H9 (cell line): Measurements from ENCODE around the gene SLC35F3. TPM values are rescaled to one million over a fixed set of nuclear protein-coding genes. Genes with fewer than 3 reads are reported as not detected.

Source experiments
- DNase-seq: peaks from one replicate; pipeline ENCODE4 v3.0.0-alpha.2; 2017
- H2AFZ ChIP-seq: one replicate; pipeline ENCODE4 v1.6.1; 2013; ENCODE audit warnings: mild to moderate bottlenecking, low read length, control low read depth, moderate library complexity
- H2AK5ac ChIP-seq: 2 replicates; pipeline ENCODE4 v1.6.1; 2013; ENCODE audit warnings: low read length, control low read depth, mixed read lengths; ENCODE audit not compliant: insufficient read length
- H2BK120ac ChIP-seq: one replicate; pipeline ENCODE4 v1.6.1; 2013; ENCODE audit warnings: low read depth, mild to moderate bottlenecking, low read length, control low read depth, inconsistent platforms; ENCODE audit not compliant: poor library complexity, severe bottlenecking
- H2BK12ac ChIP-seq: 2 replicates; pipeline ENCODE4 v1.6.1; 2013; ENCODE audit warnings: low read length, control low read depth, mixed read lengths, low read depth; ENCODE audit not compliant: insufficient read length
- H2BK15ac ChIP-seq: 2 replicates; pipeline ENCODE4 v1.6.1; 2013; ENCODE audit warnings: low read depth, low read length, control low read depth
- H2BK20ac ChIP-seq: one replicate; pipeline ENCODE4 v1.6.1; 2013; ENCODE audit warnings: low read depth, mild to moderate bottlenecking, low read length, control low read depth, inconsistent platforms; ENCODE audit not compliant: poor library complexity, severe bottlenecking
- H2BK5ac ChIP-seq: 2 replicates; pipeline ENCODE4 v1.6.1; 2013; ENCODE audit warnings: low read length, control low read depth, mixed read lengths; ENCODE audit not compliant: insufficient read length
- H3K14ac ChIP-seq: 2 replicates; pipeline ENCODE4 v1.6.1; 2013; ENCODE audit warnings: low read length, control low read depth; ENCODE audit not compliant: insufficient read depth
- H3K18ac ChIP-seq: 2 replicates; pipeline ENCODE4 v1.6.1; 2013; ENCODE audit warnings: low read depth, mild to moderate bottlenecking, mixed read lengths, low read length, control low read depth; ENCODE audit not compliant: insufficient read length
- H3K23ac ChIP-seq: 2 replicates; pipeline ENCODE4 v1.6.1; 2013; ENCODE audit warnings: low read length, control low read depth, mixed read lengths, low read depth; ENCODE audit not compliant: insufficient read length
- H3K23me2 ChIP-seq: 2 replicates; pipeline ENCODE4 v1.6.1; 2013; ENCODE audit warnings: low read depth, mild to moderate bottlenecking, mixed read lengths, low read length, control low read depth; ENCODE audit not compliant: insufficient read length, poor library complexity, severe bottlenecking
- H3K27ac ChIP-seq: 2 replicates; pipeline ENCODE4 v1.5.1; 2013; ENCODE audit warnings: low read length, control low read depth, mixed read lengths, low read depth; ENCODE audit not compliant: insufficient read length
- H3K27me3 ChIP-seq: 2 replicates; pipeline ENCODE4 v1.6.1; 2013; ENCODE audit warnings: low read length, control low read depth, inconsistent platforms; ENCODE audit not compliant: insufficient read depth
- H3K4ac ChIP-seq: 2 replicates; pipeline ENCODE4 v1.6.1; 2013; ENCODE audit warnings: low read depth, mild to moderate bottlenecking, control low read depth, inconsistent platforms, low read length, moderate library complexity
- H3K4me1 ChIP-seq: 2 replicates; pipeline ENCODE4 v1.6.1; 2013; ENCODE audit warnings: low read length, control low read depth, inconsistent platforms; ENCODE audit not compliant: insufficient read depth
- H3K4me2 ChIP-seq: 2 replicates; pipeline ENCODE4 v1.6.1; 2013; ENCODE audit warnings: low read length, control low read depth, mixed read lengths; ENCODE audit not compliant: insufficient read length, insufficient read depth
- H3K56ac ChIP-seq: 2 replicates; pipeline ENCODE4 v1.6.1; 2013; ENCODE audit warnings: low read depth, mild to moderate bottlenecking, mixed read lengths, low read length, control low read depth; ENCODE audit not compliant: insufficient read length
- H3K79me1 ChIP-seq: 2 replicates; pipeline ENCODE4 v1.6.1; 2013; ENCODE audit warnings: low read depth, mild to moderate bottlenecking, moderate library complexity, low read length, control low read depth, inconsistent platforms; ENCODE audit not compliant: insufficient read depth, poor library complexity, severe bottlenecking
- H3K79me2 ChIP-seq: 2 replicates; pipeline ENCODE4 v1.6.1; 2013; ENCODE audit warnings: low read length, control low read depth, inconsistent platforms; ENCODE audit not compliant: insufficient read depth
- H3K9ac ChIP-seq: 2 replicates; pipeline ENCODE4 v1.6.1; 2013; ENCODE audit warnings: low read length, control low read depth, mixed read lengths; ENCODE audit not compliant: insufficient read length; ENCODE audit errors: extremely low read depth
- H3K9me3 ChIP-seq: one replicate; pipeline ENCODE4 v1.6.1; 2013; ENCODE audit warnings: low read depth, low read length, inconsistent platforms; ENCODE audit not compliant: control insufficient read depth
- H3T11ph ChIP-seq: one replicate; pipeline ENCODE4 v1.6.1; 2013; ENCODE audit warnings: mild to moderate bottlenecking, low read length, control low read depth, inconsistent platforms
- H4K20me1 ChIP-seq: one replicate; pipeline ENCODE4 v1.6.1; 2013; ENCODE audit not compliant: control insufficient read depth, insufficient read length, insufficient read depth
- H4K5ac ChIP-seq: 2 replicates; pipeline ENCODE4 v1.6.1; 2013; ENCODE audit warnings: low read depth, mild to moderate bottlenecking, mixed read lengths, low read length, control low read depth; ENCODE audit not compliant: insufficient read length
- H4K8ac ChIP-seq: replicated peaks from 2 replicates; pipeline ENCODE4 v1.6.1; 2013; ENCODE audit warnings: low read length, control low read depth, mixed read lengths, low read depth; ENCODE audit not compliant: insufficient read length
- H4K91ac ChIP-seq: 2 replicates; pipeline ENCODE4 v1.6.1; 2013; ENCODE audit warnings: low read depth, mild to moderate bottlenecking, moderate library complexity, mixed read lengths, low read length, control low read depth; ENCODE audit not compliant: insufficient read length
- H3K27ac Mint-ChIP-seq, 3 experiments: 2 replicates in 2 of 3; 3 replicates in 1 of 3; pipeline ENCODE4 v1.8.0; 2020 to 2021; ENCODE audit warnings: mixed read lengths in 3 of 3, mild to moderate bottlenecking in 1 of 3, moderate library complexity in 1 of 3
- H3K27me3 Mint-ChIP-seq: 2 replicates; pipeline ENCODE4 v1.8.0; 2021; ENCODE audit warnings: low read depth, mild to moderate bottlenecking, moderate library complexity, mixed read lengths
- H3K36me3 Mint-ChIP-seq, 3 experiments: 2 replicates in 2 of 3; 3 replicates in 1 of 3; pipeline ENCODE4 v1.8.0; 2020 to 2021; ENCODE audit warnings: low read depth in 3 of 3, mixed read lengths in 3 of 3; ENCODE audit not compliant: insufficient read depth in 1 of 3
- H3K4me1 Mint-ChIP-seq, 2 experiments: 2 replicates each; pipeline ENCODE4 v1.8.0; 2020; ENCODE audit warnings: mixed read lengths in 2 of 2
- H3K4me3 Mint-ChIP-seq, 2 experiments: 2 replicates in 1 of 2; 3 replicates in 1 of 2; pipeline ENCODE4 v1.8.0; 2020 to 2021; ENCODE audit warnings: mild to moderate bottlenecking in 2 of 2, mixed read lengths in 2 of 2, moderate library complexity in 1 of 2
- H3K9me3 Mint-ChIP-seq, 2 experiments: 2 replicates in 1 of 2; 3 replicates in 1 of 2; pipeline ENCODE4 v1.8.0; 2020; ENCODE audit warnings: mild to moderate bottlenecking in 2 of 2, mixed read lengths in 2 of 2, moderate library complexity in 1 of 2
- total RNA-seq: library from RNA; stranded (reverse); gene quantifications from 2 replicates; pipeline ENCODE4 v1.2.1, GENCODE V29; 2021
- TF ChIP-seq, protein P1 (sequence below): fragments of 200-600 bp; sonication (generic); conservative IDR thresholded peaks from 3 replicates; pipeline ENCODE4 v1.8.0; 2021; ENCODE audit warnings: antibody characterized with exemption, mild to moderate bottlenecking

SLC35F3 gene
- total RNA-seq, 1 experiment from 2014 or later, result 0.81 TPM

DNA sequence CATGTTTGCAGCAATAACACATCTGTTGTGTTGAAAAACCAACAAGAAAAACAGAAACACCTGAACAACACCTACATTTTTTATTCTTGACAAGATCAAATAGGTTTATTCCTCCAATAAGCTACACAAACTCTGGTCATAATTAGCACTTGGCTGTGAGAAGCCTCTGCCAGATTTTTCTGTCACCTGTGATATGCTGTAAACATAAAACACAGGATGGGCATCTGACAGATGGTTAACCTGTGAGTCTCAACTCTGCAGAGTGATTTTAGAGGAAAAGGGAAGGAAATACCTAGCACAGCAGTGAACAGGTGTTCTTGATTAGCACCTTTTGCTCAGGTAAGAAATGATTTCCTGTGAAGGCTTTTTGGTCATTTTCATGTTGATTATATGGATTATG, 293.4 kb downstream of the SLC35F3 start:
- DNase-seq, result no peak
- no peak overlapping the region for H4K8ac ChIP-seq
- no peak overlapping the region for H3K18ac ChIP-seq
- H3K79me2 ChIP-seq, result no peaks in the 10 kb centered on the region
- H3K4me1 ChIP-seq, result no peaks in the 10 kb centered on the region
- no peaks in the 10 kb centered on the region for H3K23me2 ChIP-seq
- H3K4ac ChIP-seq, result no peak overlapping the region
- no peak overlapping the region for H3K9ac ChIP-seq
- no peak overlapping the region for H3K23ac ChIP-seq
- no peak overlapping the region for H2BK12ac ChIP-seq
- no peak overlapping the region for H3K4me2 ChIP-seq
- H4K91ac ChIP-seq, result no peak overlapping the region
- H3K9me3 ChIP-seq, result no peaks in the 10 kb centered on the region
- H3T11ph ChIP-seq, result no peak overlapping the region
- peaks cover 16% of the 10 kb centered on the region for H3K27me3 Mint-ChIP-seq
- H4K5ac ChIP-seq, result no peak overlapping the region
- H3K27ac ChIP-seq, result no peak overlapping the region
- peaks cover 3 to 5% of the 10 kb centered on the region in 2 experiments; a peak in 4 of 5 replicates for H3K9me3 Mint-ChIP-seq
- TF ChIP-seq, protein P1, sequence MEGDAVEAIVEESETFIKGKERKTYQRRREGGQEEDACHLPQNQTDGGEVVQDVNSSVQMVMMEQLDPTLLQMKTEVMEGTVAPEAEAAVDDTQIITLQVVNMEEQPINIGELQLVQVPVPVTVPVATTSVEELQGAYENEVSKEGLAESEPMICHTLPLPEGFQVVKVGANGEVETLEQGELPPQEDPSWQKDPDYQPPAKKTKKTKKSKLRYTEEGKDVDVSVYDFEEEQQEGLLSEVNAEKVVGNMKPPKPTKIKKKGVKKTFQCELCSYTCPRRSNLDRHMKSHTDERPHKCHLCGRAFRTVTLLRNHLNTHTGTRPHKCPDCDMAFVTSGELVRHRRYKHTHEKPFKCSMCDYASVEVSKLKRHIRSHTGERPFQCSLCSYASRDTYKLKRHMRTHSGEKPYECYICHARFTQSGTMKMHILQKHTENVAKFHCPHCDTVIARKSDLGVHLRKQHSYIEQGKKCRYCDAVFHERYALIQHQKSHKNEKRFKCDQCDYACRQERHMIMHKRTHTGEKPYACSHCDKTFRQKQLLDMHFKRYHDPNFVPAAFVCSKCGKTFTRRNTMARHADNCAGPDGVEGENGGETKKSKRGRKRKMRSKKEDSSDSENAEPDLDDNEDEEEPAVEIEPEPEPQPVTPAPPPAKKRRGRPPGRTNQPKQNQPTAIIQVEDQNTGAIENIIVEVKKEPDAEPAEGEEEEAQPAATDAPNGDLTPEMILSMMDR, result no peak
- H3K14ac ChIP-seq, result no peak overlapping the region
- H3K27ac Mint-ChIP-seq, result no peak overlapping the region
- H2AFZ ChIP-seq, result no peak overlapping the region
- H2BK15ac ChIP-seq, result no peak overlapping the region
- no peaks in the 10 kb centered on the region for H3K36me3 Mint-ChIP-seq
- H2AK5ac ChIP-seq, result no peak overlapping the region
- no peaks in the 10 kb centered on the region; a peak in 1 of 4 replicates for H3K4me1 Mint-ChIP-seq
- no peak overlapping the region for H3K56ac ChIP-seq
- H2BK20ac ChIP-seq, result no peak overlapping the region
- no peaks in the 10 kb centered on the region for H4K20me1 ChIP-seq
- no peaks in the 10 kb centered on the region for H3K27me3 ChIP-seq
- no peak overlapping the region for H2BK5ac ChIP-seq
- H3K4me3 Mint-ChIP-seq, result no peak overlapping the region
- no peaks in the 10 kb centered on the region for H3K79me1 ChIP-seq
- H2BK120ac ChIP-seq, result no peak overlapping the region
